Loucy (cell line): Measurements from ENCODE around the gene ERRFI1.

Experiments used
- H2AFZ ChIP-seq: fragments of 200-600 bp; sonication (generic); 2 replicates; pipeline ENCODE4 v1.6.0; 2016; ENCODE audit warnings: antibody characterized with exemption, mild to moderate bottlenecking, low read length, moderate library complexity
- H3F3A ChIP-seq: fragments of 200-600 bp; 2 replicates; pipeline ENCODE4 v1.6.0; 2016; ENCODE audit warnings: antibody characterized with exemption, low read depth, mild to moderate bottlenecking
- H3K27me3 ChIP-seq: fragments of 200-600 bp; sonication (generic); 2 replicates; pipeline ENCODE4 v1.6.1; 2014; ENCODE audit warnings: low read length, mild to moderate bottlenecking; ENCODE audit not compliant: insufficient read depth, poor library complexity, severe bottlenecking
- H3K36me3 ChIP-seq: fragments of 200-600 bp; sonication (generic); 2 replicates; pipeline ENCODE4 v1.6.1; 2016; ENCODE audit warnings: low read length; ENCODE audit not compliant: insufficient read depth
- H3K4me1 ChIP-seq: fragments of 200-600 bp; sonication (generic); 2 replicates; pipeline ENCODE4 v1.5.1; 2014; ENCODE audit warnings: low read length, mild to moderate bottlenecking; ENCODE audit not compliant: insufficient read depth, poor library complexity, severe bottlenecking
- H3K4me2 ChIP-seq: fragments of 200-600 bp; sonication (generic); 2 replicates; pipeline ENCODE4 v1.6.0; 2014; ENCODE audit warnings: antibody characterized with exemption, low read length, low read depth, mild to moderate bottlenecking; ENCODE audit not compliant: poor library complexity, severe bottlenecking
- H3K4me3 ChIP-seq: fragments of 200-600 bp; sonication (generic); 2 replicates; pipeline ENCODE4 v1.5.1; 2014; ENCODE audit warnings: low read length, mild to moderate bottlenecking, mixed read lengths; ENCODE audit not compliant: poor library complexity, severe bottlenecking
- H3K79me2 ChIP-seq: fragments of 200-600 bp; sonication (generic); 2 replicates; pipeline ENCODE4 v1.6.1; 2014; ENCODE audit warnings: low read length; ENCODE audit not compliant: insufficient read depth
- H3K9ac ChIP-seq: fragments of 200-600 bp; sonication (generic); 2 replicates; pipeline ENCODE4 v1.6.0; 2014; ENCODE audit warnings: mild to moderate bottlenecking, low read depth, low read length, moderate library complexity; ENCODE audit not compliant: poor library complexity, severe bottlenecking
- H3K9me2 ChIP-seq: fragments of 200-600 bp; sonication (generic); replicated peaks from 2 replicates; pipeline ENCODE4 v1.6.1; 2016; ENCODE audit warnings: low read depth, low read length, mixed read lengths
- H3K9me3 ChIP-seq: fragments of 200-600 bp; sonication (generic); 2 replicates; pipeline ENCODE4 v1.6.1; 2014; ENCODE audit warnings: mild to moderate bottlenecking, antibody characterized with exemption, low read length, low read depth; ENCODE audit not compliant: insufficient read depth
- H4K20me1 ChIP-seq: fragments of 200-600 bp; sonication (generic); 2 replicates; pipeline ENCODE4 v1.6.0; 2014; ENCODE audit warnings: antibody characterized with exemption, low read length, mild to moderate bottlenecking; ENCODE audit not compliant: insufficient read depth, poor library complexity, severe bottlenecking
- CTCF ChIP-seq: fragments of 200-600 bp; sonication (generic); conservative IDR thresholded peaks from 2 replicates; pipeline ENCODE4 v1.5.1; 2014; ENCODE audit warnings: mild to moderate bottlenecking, antibody characterized with exemption, low read length
- EZH2phosphoT487 ChIP-seq: fragments of 200-600 bp; IDR thresholded peaks from 2 replicates; pipeline ENCODE4 v1.6.1; 2018; ENCODE audit warnings: antibody characterized with exemption, mild to moderate bottlenecking, moderate library complexity, borderline replicate concordance

ERRFI1 gene

GRCh38 chr1:8026153-8026975 lies at the start of gene ERRFI1:
ERRFI1 (minus strand) TSS chr1:8026309; CDS start chr1:8015619, 10,690 bp downstream.
- no peak within 1 kb of the TSS for H2AFZ ChIP-seq
- H3K4me1 ChIP-seq, result no peaks in the 10 kb centered on the region
- TF ChIP-seq CTCF, result no peak
- TF ChIP-seq EZH2phosphoT487, result no peak
- H3K36me3 ChIP-seq, result no peaks in the 10 kb centered on the region
- H4K20me1 ChIP-seq, result no peaks in the 10 kb centered on the region
- no peak within 1 kb of the TSS for H3K4me2 ChIP-seq
- no peaks in the 10 kb centered on the region for H3K9me2 ChIP-seq
- no peak within 1 kb of the TSS for H3K9ac ChIP-seq
- no peaks in the 10 kb centered on the region for H3K9me3 ChIP-seq
- H3F3A ChIP-seq, result no peaks in the 10 kb centered on the region
- H3K27me3 ChIP-seq, result no peaks in the 10 kb centered on the region
- no peaks in the 10 kb centered on the region for H3K79me2 ChIP-seq
- H3K4me3 ChIP-seq, result no peak within 1 kb of the TSS

DNA sequence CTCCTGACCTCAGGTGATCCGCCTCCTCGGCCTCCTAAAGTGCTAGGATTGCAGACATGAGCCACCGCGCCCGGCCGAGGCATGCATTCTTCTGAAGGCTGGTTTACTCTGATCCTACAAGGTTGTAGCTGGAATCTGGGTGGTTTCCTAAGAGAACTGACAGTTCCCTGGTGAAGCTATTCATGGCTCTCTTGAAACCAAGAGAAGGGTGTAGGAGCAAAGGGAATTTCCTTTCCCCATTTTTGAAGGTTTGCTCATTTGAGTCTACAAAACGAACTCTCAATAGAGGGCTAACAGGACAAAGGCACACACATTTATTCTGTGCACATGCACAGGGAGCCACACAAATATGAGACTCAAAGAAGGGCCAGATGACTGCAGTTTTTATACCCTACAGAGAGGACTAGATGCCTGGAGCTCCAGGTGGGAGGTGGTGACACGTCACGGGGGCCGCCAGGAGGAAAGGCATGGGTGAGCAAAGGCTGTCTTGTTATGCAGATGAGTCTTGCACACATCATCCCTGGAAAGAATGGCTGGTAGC lies 49.5 kb upstream of the ERRFI1 start:
- Histone ChIP-seq H3K4me2 (no peak overlapping the region), H3K27me3 (no peaks in the 10 kb centered on the region), H4K20me1 (no peaks in the 10 kb centered on the region), H2AFZ (no peak overlapping the region), H3K9me2 (no peaks in the 10 kb centered on the region), H3K4me3 (no peak overlapping the region), H3K4me1 (no peaks in the 10 kb centered on the region), H3K9me3 (no peaks in the 10 kb centered on the region), H3F3A (no peaks in the 10 kb centered on the region), H3K36me3 (no peaks in the 10 kb centered on the region), H3K9ac (no peak overlapping the region), H3K79me2 (no peaks in the 10 kb centered on the region)
- TF ChIP-seq CTCF (no peak), EZH2phosphoT487 (no peak)

GRCh38 chr1:8073112-8073855 lies 47.2 kb upstream of the ERRFI1 start:
- no peaks in the 10 kb centered on the region for H3K79me2 ChIP-seq
- H3F3A ChIP-seq, result no peaks in the 10 kb centered on the region
- H2AFZ ChIP-seq, result no peak overlapping the region
- no peaks in the 10 kb centered on the region for H4K20me1 ChIP-seq
- H3K9me2 ChIP-seq, result no peaks in the 10 kb centered on the region
- H3K36me3 ChIP-seq, result no peaks in the 10 kb centered on the region
- no peak overlapping the region for H3K4me2 ChIP-seq
- H3K27me3 ChIP-seq, result no peaks in the 10 kb centered on the region
- no peak for TF ChIP-seq EZH2phosphoT487
- no peak for TF ChIP-seq CTCF
- no peak overlapping the region for H3K9ac ChIP-seq
- H3K4me3 ChIP-seq, result no peak overlapping the region
- H3K9me3 ChIP-seq, result no peaks in the 10 kb centered on the region
- H3K4me1 ChIP-seq, result no peaks in the 10 kb centered on the region
